PC-3 (cell line): ENCODE results near the gene TTBK2. TPM values are rescaled to one million over a fixed set of nuclear protein-coding genes. Genes with fewer than 3 reads are reported as not detected.

Source experiments
- ATAC-seq: fragments of 200-7000 bp; cut with Tn5 transposase; 2 replicates; pipeline ENCODE4 v1.9.1; 2020; ENCODE audit warnings: mild to moderate bottlenecking, moderate library complexity
- BruUV-seq: library from RNA; stranded (reverse); fragments of 400-500 nt; replicated peaks from 2 replicates; lab custom pipeline; 2021; lab: Mats Ljungman, UMichigan
- CTCF ChIA-PET: fragments of 300-600 bp; sonication (Branson Sonifier 250); formaldehyde crosslinking; loops from one replicate; lab custom pipeline; 2022; ENCODE audit warnings: antibody characterized with exemption; lab: Charles Lee
- POLR2A ChIA-PET: fragments of 300-600 bp; sonication (Branson Sonifier 250); formaldehyde crosslinking; loops from one replicate; lab custom pipeline; 2022; ENCODE audit warnings: antibody characterized with exemption; ENCODE audit not compliant: unreplicated experiment; lab: Charles Lee
- DNase-seq: peaks from one replicate; pipeline ENCODE4 v3.0.0-alpha.2; 2015
- H2AFZ ChIP-seq: fragments of 300-600 bp; sonication (generic); 2 replicates; pipeline ENCODE4 v1.6.0; 2016; ENCODE audit warnings: antibody characterized with exemption, low read length
- H3F3A ChIP-seq: fragments of 300-600 bp; sonication (generic); one replicate; pipeline ENCODE4 v1.6.0; 2017; ENCODE audit warnings: antibody characterized with exemption, low read length, control low read depth, mild to moderate bottlenecking; ENCODE audit not compliant: unreplicated experiment
- H3K27ac ChIP-seq: fragments of 300-600 bp; sonication (generic); 2 replicates; pipeline ENCODE4 v1.5.1; 2016; ENCODE audit warnings: mild to moderate bottlenecking, low read length
- H3K27me3 ChIP-seq: fragments of 300-600 bp; sonication (generic); 2 replicates; pipeline ENCODE4 v1.6.1; 2016; ENCODE audit warnings: low read length, mixed read lengths
- H3K36me3 ChIP-seq: fragments of 300-600 bp; sonication (generic); 2 replicates; pipeline ENCODE4 v1.6.1; 2016; ENCODE audit warnings: low read depth, mixed run types, low read length, mixed read lengths
- H3K4me1 ChIP-seq: fragments of 300-600 bp; sonication (generic); 2 replicates; pipeline ENCODE4 v1.5.1; 2016; ENCODE audit warnings: low read length; ENCODE audit not compliant: insufficient read depth
- H3K4me2 ChIP-seq: fragments of 300-600 bp; sonication (generic); 2 replicates; pipeline ENCODE4 v1.6.0; 2016; ENCODE audit warnings: low read length
- H3K4me3 ChIP-seq: fragments of 300-600 bp; sonication (generic); 2 replicates; pipeline ENCODE4 v1.5.1; 2016; ENCODE audit warnings: mild to moderate bottlenecking, low read length, mixed read lengths
- H3K79me2 ChIP-seq: fragments of 300-600 bp; sonication (generic); 2 replicates; pipeline ENCODE4 v1.6.1; 2017; ENCODE audit warnings: low read length, mixed read lengths
- H3K9ac ChIP-seq: fragments of 300-600 bp; sonication (generic); 2 replicates; pipeline ENCODE4 v1.6.0; 2016; ENCODE audit warnings: mild to moderate bottlenecking, low read length
- H3K9me2 ChIP-seq: fragments of 300-600 bp; sonication (generic); replicated peaks from 2 replicates; pipeline ENCODE4 v1.6.1; 2016; ENCODE audit warnings: mixed run types, low read length, mixed read lengths
- H3K9me3 ChIP-seq: fragments of 300-600 bp; sonication (generic); 2 replicates; pipeline ENCODE4 v1.6.1; 2016; ENCODE audit warnings: low read length, mixed read lengths
- H4K20me1 ChIP-seq: fragments of 300-600 bp; sonication (generic); 2 replicates; pipeline ENCODE4 v1.6.1; 2016; ENCODE audit warnings: low read length, mixed read lengths
- CTCF ChIP-seq: fragments of 300-600 bp; sonication (generic); conservative IDR thresholded peaks from 2 replicates; pipeline ENCODE4 v1.5.1; 2017; ENCODE audit warnings: antibody characterized with exemption, low read depth, mild to moderate bottlenecking, low read length
- EZH2 ChIP-seq: fragments of 300-600 bp; sonication (generic); IDR thresholded peaks from one replicate; pipeline ENCODE4 v1.6.1; 2017; ENCODE audit warnings: antibody characterized with exemption, mild to moderate bottlenecking, low read length; ENCODE audit not compliant: unreplicated experiment
- EZH2phosphoT487 ChIP-seq: fragments of 300-600 bp; sonication (generic); IDR thresholded peaks from 2 replicates; pipeline ENCODE4 v1.6.1; 2018; ENCODE audit warnings: mild to moderate bottlenecking, antibody characterized with exemption, low read length, borderline replicate concordance
- intact Hi-C: fragments of 100-400 bp; cut with micrococcal nuclease; formaldehyde crosslinking; loops from 2 replicates; pipeline ENCODE4 v1.9.0; 2023
- total RNA-seq: library from RNA; depleted of rRNA; stranded (reverse); fragments of >200 nt; gene quantifications from 2 replicates; pipeline ENCODE4 v1.2.3, GENCODE V29; 2014

TTBK2 gene
- total RNA-seq, 1 experiment from 2014 or later: 3.5 TPM

DNA sequence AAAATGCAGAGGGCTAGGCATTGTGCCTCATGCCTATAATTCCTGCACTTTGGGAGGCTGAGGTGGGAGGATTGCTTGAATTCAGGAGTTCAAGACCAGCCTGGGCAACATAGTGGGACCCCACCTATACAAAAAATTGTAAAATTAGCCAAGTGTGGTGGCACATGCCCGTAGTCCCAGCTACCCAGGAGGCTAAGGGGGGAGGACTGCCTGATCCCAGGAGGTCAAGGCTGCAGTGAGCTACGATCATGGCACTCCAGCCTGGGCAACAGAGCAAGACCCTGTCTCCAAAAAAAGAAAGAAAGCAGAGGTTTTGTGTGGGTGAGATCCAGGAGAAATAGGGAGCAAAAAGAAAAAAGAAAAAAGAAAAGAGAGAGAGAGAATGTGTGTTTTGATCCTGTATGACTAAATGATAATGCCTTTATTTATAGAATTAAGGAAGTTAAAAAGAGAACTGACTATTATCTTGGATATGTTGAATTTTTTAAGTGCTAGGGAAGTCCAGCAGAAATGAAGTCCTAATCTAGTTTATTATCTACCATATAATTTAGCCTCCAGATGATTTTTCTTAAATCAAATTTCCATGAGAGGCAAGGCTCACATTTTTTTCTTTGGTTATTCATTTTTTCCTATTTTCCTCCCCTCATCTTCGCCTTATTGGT lies 4.8 kb downstream of the TTBK2 start:
- Histone ChIP-seq H3K9ac (no peak overlapping the region), H4K20me1 (no peaks in the 10 kb centered on the region), H3K4me1 (peaks cover 15% of the 10 kb centered on the region), H3K36me3 (no peaks in the 10 kb centered on the region), H3K4me2 (no peak overlapping the region), H3K27me3 (no peaks in the 10 kb centered on the region), H3K9me3 (no peaks in the 10 kb centered on the region), H3F3A (no peaks in the 10 kb centered on the region), H3K4me3 (no peak overlapping the region), H3K27ac (no peak overlapping the region), H2AFZ (no peak overlapping the region), H3K9me2 (no peaks in the 10 kb centered on the region), H3K79me2 (peaks cover 24% of the 10 kb centered on the region; the same call in 1 of the 2 replicates)
- POLR2A ChIA-PET: no interaction called here
- TF ChIP-seq CTCF (no peak), EZH2phosphoT487 (no peak), EZH2 (no peak)
- BruUV-seq: no TSS peak
- intact Hi-C loops: loop anchor here (5.0 kb wide), 1 partner anchor 53 kb away; no protein-coding TSS in a partner anchor
- CTCF ChIA-PET: no interaction called here
- ATAC-seq: no peak
- no peak for DNase-seq

- no peaks in the 10 kb centered on the region for H3K36me3 ChIP-seq
- no peaks in the 10 kb centered on the region for H3K9me2 ChIP-seq
- intact Hi-C loops: loop anchor here (5.0 kb wide), 1 partner anchor 53 kb away; no protein-coding TSS in a partner anchor
- no peak overlapping the region for H3K4me3 ChIP-seq
- no peak overlapping the region for H3K9ac ChIP-seq
- POLR2A ChIA-PET: interaction anchor here (0.6 kb wide), 2 partner anchors 107 to 173 kb away, joined by 3 to 8 read pairs; no protein-coding TSS in a partner anchor
- BruUV-seq: no TSS peak
- CTCF ChIA-PET: no interaction called here
- no peaks in the 10 kb centered on the region for H3K9me3 ChIP-seq
- no peak for ATAC-seq
- no peaks in the 10 kb centered on the region for H3F3A ChIP-seq
- H3K27me3 ChIP-seq: no peaks in the 10 kb centered on the region
- TF ChIP-seq EZH2phosphoT487 (no peak), CTCF (no peak), EZH2 (no peak)
- no peak overlapping the region for H3K4me2 ChIP-seq
- H3K27ac ChIP-seq: no peak overlapping the region
- no peak for DNase-seq
- H3K79me2 ChIP-seq: peaks cover 24% of the 10 kb centered on the region; the same call in 1 of the 2 replicates
- H3K4me1 ChIP-seq: peaks cover 15% of the 10 kb centered on the region
- H2AFZ ChIP-seq: no peak overlapping the region
- no peaks in the 10 kb centered on the region for H4K20me1 ChIP-seq
Observed at GRCh38 chr15:42914728-42915497, 5.7 kb downstream of the TTBK2 start.
